CD14-positive monocyte (primary cell): Measurements from ENCODE around the gene LPCAT3. TPM values are rescaled to one million over a fixed set of nuclear protein-coding genes. Genes with fewer than 3 reads are reported as not detected.

Source experiments
- DNase-seq, 3 donors: peaks; one replicate each; pipeline ENCODE4 v3.0.0-alpha.2; 2011 to 2022
- H2AFZ ChIP-seq: 2 replicates; pipeline ENCODE4 v1.6.0; 2012; ENCODE audit warnings: mild to moderate bottlenecking, low read depth, low read length, inconsistent platforms; ENCODE audit not compliant: insufficient read depth, poor library complexity, severe bottlenecking
- H3K27ac ChIP-seq, 2 donors: 1 replicate in 1 of 2; 2 replicates in 1 of 2; pipeline ENCODE4 v1.5.1; 2012 to 2013; ENCODE audit warnings: low read length in 2 of 2, control low read depth in 1 of 2, inconsistent platforms in 1 of 2, low read depth in 1 of 2, mild to moderate bottlenecking in 1 of 2
- H3K27me3 ChIP-seq, 2 donors: one replicate each; pipeline versions ENCODE4 v1.6.0 to v1.6.1; 2011 to 2013; ENCODE audit warnings: low read length in 2 of 2; ENCODE audit not compliant: control insufficient read depth in 2 of 2, insufficient read depth in 2 of 2
- H3K36me3 ChIP-seq, 2 donors: replicated peaks in 1 of 2; 1 replicate in 1 of 2; 2 replicates in 1 of 2; pipeline versions ENCODE4 v1.5.1 to v1.6.1; 2012 to 2013; ENCODE audit warnings: low read length in 2 of 2, control low read depth in 1 of 2, inconsistent platforms in 1 of 2, mild to moderate bottlenecking in 1 of 2; ENCODE audit not compliant: insufficient read depth in 2 of 2, control insufficient read depth in 1 of 2
- H3K4me1 ChIP-seq, 2 donors: 1 replicate in 1 of 2; 2 replicates in 1 of 2; pipeline versions ENCODE4 v1.5.1 to v1.6.1; 2012 to 2013; ENCODE audit warnings: low read length in 2 of 2, control low read depth in 1 of 2, inconsistent platforms in 1 of 2, mild to moderate bottlenecking in 1 of 2, moderate library complexity in 1 of 2; ENCODE audit not compliant: insufficient read depth in 2 of 2, control insufficient read depth in 1 of 2
- H3K4me2 ChIP-seq: replicated peaks from 2 replicates; pipeline ENCODE3; 2012; ENCODE audit warnings: low read length, moderate library complexity, mild to moderate bottlenecking; ENCODE audit not compliant: poor library complexity, severe bottlenecking; ENCODE audit errors: extremely low read depth
- H3K4me3 ChIP-seq, 3 experiments: fragments of 200-600 bp in 1 of 3; sonication (generic) in 1 of 3; replicated peaks in 1 of 3; 1 replicate in 2 of 3; 2 replicates in 1 of 3; pipeline ENCODE4 v1.5.1; 2011 to 2013; ENCODE audit warnings: low read length in 3 of 3, mild to moderate bottlenecking in 3 of 3, control low read depth in 2 of 3, low read depth in 2 of 3, inconsistent platforms in 1 of 3, moderate library complexity in 1 of 3
- H3K79me2 ChIP-seq: 2 replicates; pipeline ENCODE4 v1.6.0; 2012; ENCODE audit warnings: mild to moderate bottlenecking, control low read depth, inconsistent platforms, low read length, moderate library complexity; ENCODE audit not compliant: insufficient read depth
- H3K9ac ChIP-seq: 2 replicates; pipeline ENCODE4 v1.6.0; 2017; ENCODE audit warnings: low read length, mild to moderate bottlenecking; ENCODE audit not compliant: insufficient read depth, poor library complexity, severe bottlenecking
- H3K9me3 ChIP-seq, 2 donors: replicated peaks in 1 of 2; 1 replicate in 1 of 2; 2 replicates in 1 of 2; pipeline versions ENCODE4 v1.5.1 to v1.6.1; 2012 to 2013; ENCODE audit warnings: low read length in 2 of 2, control low read depth in 1 of 2; ENCODE audit not compliant: control insufficient read depth in 1 of 2, insufficient read depth in 1 of 2
- H4K20me1 ChIP-seq: 2 replicates; pipeline ENCODE4 v1.6.0; 2012; ENCODE audit warnings: mild to moderate bottlenecking, low read length, control low read depth, moderate library complexity; ENCODE audit not compliant: insufficient read depth
- H3K27ac Mint-ChIP-seq, 7 donors: one replicate each; pipeline ENCODE4 v1.8.0; 2020; ENCODE audit warnings: mild to moderate bottlenecking in 7 of 7, mixed read lengths in 7 of 7, moderate library complexity in 6 of 7, inconsistent platforms in 2 of 7
- H3K27me3 Mint-ChIP-seq, 3 donors: one replicate each; pipeline ENCODE4 v1.8.0; 2021 to 2022; ENCODE audit warnings: low read depth in 3 of 3, mild to moderate bottlenecking in 3 of 3, mixed read lengths in 3 of 3, moderate library complexity in 3 of 3, inconsistent platforms in 1 of 3
- H3K36me3 Mint-ChIP-seq, 2 donors: one replicate each; pipeline ENCODE4 v1.8.0; 2020; ENCODE audit warnings: mixed read lengths in 2 of 2, inconsistent platforms in 1 of 2, mild to moderate bottlenecking in 1 of 2
- H3K4me1 Mint-ChIP-seq: one replicate; pipeline ENCODE4 v1.8.0; 2020; ENCODE audit warnings: mild to moderate bottlenecking, mixed read lengths
- H3K4me3 Mint-ChIP-seq, 2 donors: one replicate each; pipeline ENCODE4 v1.8.0; 2020; ENCODE audit warnings: mild to moderate bottlenecking in 2 of 2, mixed read lengths in 2 of 2, moderate library complexity in 1 of 2
- H3K9me3 Mint-ChIP-seq, 7 donors: one replicate each; pipeline ENCODE4 v1.8.0; 2020 to 2022; ENCODE audit warnings: mixed read lengths in 7 of 7, mild to moderate bottlenecking in 6 of 7, moderate library complexity in 6 of 7, inconsistent platforms in 2 of 7
- CTCF ChIP-seq: fragments of 200-600 bp; IDR thresholded peaks from one replicate; pipeline ENCODE4 v1.8.0; 2022; ENCODE audit warnings: antibody characterized with exemption, mild to moderate bottlenecking
- WGBS: methylation state at CpG from one replicate; pipeline ENCODE4 v1.1.5; 2013; ENCODE audit warnings: missing lambda C conversion rate; ENCODE audit not compliant: insufficient coverage; 5-methylcytosine and 5-hydroxymethylcytosine counted together
- intact Hi-C, 2 donors: fragments of 100-400 bp; cut with micrococcal nuclease; formaldehyde crosslinking; loops; one replicate each; pipeline versions ENCODE4 v1.15.0 to v1.15.1; 2023
- polyA plus RNA-seq, 3 donors: library from polyadenylated mRNA; depleted of rRNA in 1 of 3; unstranded in 2 of 3; stranded (reverse) in 1 of 3; fragments of 300-500 nt in 2 of 3; fragments of >200 nt in 1 of 3; fragmentation: Illumina TruSeq in 2 of 3; gene quantifications; 1 replicate in 2 of 3; 2 replicates in 1 of 3; pipeline ENCODE4 v1.2.3, GENCODE V29; 2012 to 2021

Gene LPCAT3
- polyA plus RNA-seq, 3 donors, result 50.9 to 62.7 (median 54.1) TPM

- Histone ChIP-seq H3K79me2 (peaks cover 4% of the 10 kb centered on the region), H3K4me1 (no peaks in the 10 kb centered on the region), H4K20me1 (no peaks in the 10 kb centered on the region), H3K4me3 (no peak overlapping the region), H3K9ac (no peak overlapping the region), H3K27me3 (no peaks in the 10 kb centered on the region), H3K36me3 (peaks cover 72 to 89% of the 10 kb centered on the region in 2 donors), H3K27ac (no peak overlapping the region), H3K9me3 (no peaks in the 10 kb centered on the region), H2AFZ (no peak overlapping the region), H3K4me2 (no peak overlapping the region)
- Mint-ChIP-seq H3K27me3 (no peaks in the 10 kb centered on the region), H3K36me3 (peaks cover 68 to 88% of the 10 kb centered on the region in 2 donors), H3K4me3 (no peak overlapping the region), H3K27ac (peak overlapping the region in 1 of 7 donors; percentile 74), H3K4me1 (peaks cover 1% of the 10 kb centered on the region), H3K9me3 (no peaks in the 10 kb centered on the region)
- 86% methylated on average over 4 of the region's 7 CpGs for WGBS
- intact Hi-C loops, result no loop called here
- DNase-seq, result no peak
- no peak for TF ChIP-seq CTCF
Measured at GRCh38 chr12:6982532-6982931, 35.7 kb downstream of the LPCAT3 start.

DNA sequence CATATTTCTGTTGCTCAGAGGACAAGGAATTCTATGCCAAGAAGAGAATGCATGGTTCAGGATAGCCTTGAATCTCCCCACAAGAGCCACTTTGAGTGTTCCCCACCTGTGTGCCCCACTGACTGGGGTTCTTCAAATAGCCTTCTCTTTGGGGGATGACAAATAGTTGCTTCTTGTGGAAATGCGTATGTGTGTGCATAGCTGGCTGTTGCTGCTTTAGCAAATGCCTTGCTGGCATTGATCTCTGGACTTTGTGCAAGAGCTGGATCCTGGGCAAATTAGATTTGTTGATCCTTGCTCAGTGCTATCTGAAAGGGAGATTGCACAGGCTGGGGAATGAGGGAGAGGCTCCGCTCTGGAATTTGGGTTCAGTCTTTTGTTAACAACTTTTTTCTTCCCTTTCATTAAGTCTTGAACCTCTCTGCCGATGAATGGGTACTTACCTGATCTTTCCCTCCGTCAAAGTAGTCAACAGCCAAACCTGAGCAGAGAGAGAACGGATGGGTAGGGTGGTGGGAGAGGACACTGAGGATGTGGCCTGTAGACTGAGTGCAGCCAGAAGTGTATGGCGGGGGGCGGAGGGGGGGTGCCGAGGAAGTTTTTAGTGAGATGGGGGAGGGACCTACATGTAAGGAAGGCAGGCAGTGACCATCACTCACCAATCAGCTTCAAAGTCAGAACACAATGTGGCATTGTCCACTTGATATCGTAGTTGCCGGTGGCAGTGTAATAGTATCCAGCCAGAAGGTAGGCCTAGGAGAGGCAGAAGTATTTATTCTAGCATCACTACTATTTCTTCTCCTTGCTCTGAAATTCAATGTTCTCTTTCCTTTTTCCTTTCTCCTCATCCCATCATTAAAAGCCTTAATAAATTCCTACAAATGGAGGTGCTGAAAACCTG is 36.9 kb downstream of the LPCAT3 start:
- no peaks in the 10 kb centered on the region for H3K9me3 ChIP-seq
- H3K4me2 ChIP-seq, result no peak overlapping the region
- TF ChIP-seq CTCF, result no peak
- H3K27me3 ChIP-seq, result no peaks in the 10 kb centered on the region
- Mint-ChIP-seq H3K4me1 (peaks cover 1% of the 10 kb centered on the region), H3K27ac (no peak overlapping the region), H3K4me3 (no peak overlapping the region), H3K27me3 (no peaks in the 10 kb centered on the region), H3K9me3 (no peaks in the 10 kb centered on the region), H3K36me3 (peaks cover 74 to 89% of the 10 kb centered on the region in 2 donors)
- no peak overlapping the region for H2AFZ ChIP-seq
- H3K27ac ChIP-seq, result no peak overlapping the region
- intact Hi-C loops, result no loop called here
- H3K4me3 ChIP-seq, result no peak overlapping the region
- no peaks in the 10 kb centered on the region for H3K4me1 ChIP-seq
- peaks cover 79 to 93% of the 10 kb centered on the region in 2 donors for H3K36me3 ChIP-seq
- no peak for DNase-seq
- WGBS, result 86% methylated on average over 1 of the region's 10 CpGs
- peaks cover 4% of the 10 kb centered on the region for H3K79me2 ChIP-seq
- H3K9ac ChIP-seq, result no peak overlapping the region
- no peaks in the 10 kb centered on the region for H4K20me1 ChIP-seq
